ENCODE data around the gene AGAP1.
A peak's percentile ranks its signal among the peaks of the same experiment; 100 is the strongest.

AGAP1 gene

GRCh38 chr2:235833971-235834620, 340.3 kb downstream of the AGAP1 start:
- DNase-seq = no peak

GRCh38 chr2:235834781-235835180, 340.9 kb downstream of the AGAP1 start:
- DNase-seq = no peak

- no peak for DNase-seq
Observed at GRCh38 chr2:235835810-235836209, 342.0 kb downstream of the AGAP1 start.

GRCh38 chr2:235836491-235836911, 342.7 kb downstream of the AGAP1 start:
- peak; percentile 21 for DNase-seq

- DNase-seq = no peak
Observed at GRCh38 chr2:235839226-235839625, 345.4 kb downstream of the AGAP1 start.

GRCh38 chr2:235839974-235840373, 346.1 kb downstream of the AGAP1 start:
- DNase-seq = no peak

- DNase-seq = no peak
Observed at GRCh38 chr2:235841863-235842262, 348.0 kb downstream of the AGAP1 start.

GRCh38 chr2:235842941-235843340, 349.1 kb downstream of the AGAP1 start:
- no peak for DNase-seq

GRCh38 chr2:235843591-235844395, 349.9 kb downstream of the AGAP1 start:
- peak; percentile 77 for DNase-seq

- no peak for DNase-seq
Observed at GRCh38 chr2:235844561-235844960, 350.7 kb downstream of the AGAP1 start.

- no peak for DNase-seq
Observed at GRCh38 chr2:235845245-235845644, 351.4 kb downstream of the AGAP1 start.

GRCh38 chr2:235847576-235847975, 353.7 kb downstream of the AGAP1 start:
- DNase-seq = no peak

- DNase-seq = no peak
Observed at GRCh38 chr2:235848055-235848454, 354.2 kb downstream of the AGAP1 start.

GRCh38 chr2:235848946-235849345, 355.1 kb downstream of the AGAP1 start:
- DNase-seq = no peak

- no peak for DNase-seq
Observed at GRCh38 chr2:235849489-235849888, 355.6 kb downstream of the AGAP1 start.

GRCh38 chr2:235850289-235850688, 356.4 kb downstream of the AGAP1 start:
- DNase-seq = no peak

- DNase-seq = no peak
Observed at GRCh38 chr2:235850771-235851551, 357.1 kb downstream of the AGAP1 start.

GRCh38 chr2:235851828-235852525, 358.1 kb downstream of the AGAP1 start:
- DNase-seq = peak; percentile 53

GRCh38 chr2:235852526-235852920, 358.7 kb downstream of the AGAP1 start:
- peak; percentile 69 for DNase-seq

GRCh38 chr2:235854276-235854675, 360.4 kb downstream of the AGAP1 start:
- DNase-seq = no peak

- DNase-seq = no peak
Observed at GRCh38 chr2:235855011-235855410, 361.2 kb downstream of the AGAP1 start.

GRCh38 chr2:235856151-235856854, 362.5 kb downstream of the AGAP1 start:
- no peak for DNase-seq
